SK-N-SH treated with all-trans-retinoic acid at 6 μM for 48 hours (cell line): ENCODE results near the gene RPS6KA2.

Source experiments
- ARNTL ChIP-seq: fragments of 450-650 bp; formaldehyde crosslinking; IDR thresholded peaks from 2 replicates; pipeline ENCODE4 v1.5.0; 2020; ENCODE audit warnings: low read depth, mild to moderate bottlenecking, moderate library complexity, borderline replicate concordance
- CSDC2 ChIP-seq: fragments of 250-450 bp; sonication (Bioruptor Pico); IDR thresholded peaks from 2 replicates; pipeline ENCODE4 v1.5.0; 2020; ENCODE audit warnings: mild to moderate bottlenecking, moderate library complexity
- CSRNP3 ChIP-seq: fragments of 250-450 bp; sonication (Bioruptor Pico); IDR thresholded peaks from 2 replicates; pipeline ENCODE4 v1.5.1; 2021; ENCODE audit warnings: mild to moderate bottlenecking, moderate library complexity
- PATZ1 ChIP-seq: fragments of 250-450 bp; sonication (Bioruptor Pico); IDR thresholded peaks from 2 replicates; pipeline ENCODE4 v1.8.0; 2020; ENCODE audit warnings: mild to moderate bottlenecking, moderate library complexity, borderline replicate concordance
- POU6F1 ChIP-seq: fragments of 250-450 bp; sonication (Bioruptor Pico); IDR thresholded peaks from 2 replicates; pipeline ENCODE4 v1.8.0; 2021; ENCODE audit warnings: low read depth, mild to moderate bottlenecking, moderate library complexity, borderline replicate concordance
- RARB ChIP-seq: fragments of 250-450 bp; sonication (Bioruptor Pico); IDR thresholded peaks from 2 replicates; pipeline ENCODE4 v1.8.0; 2021; ENCODE audit warnings: mild to moderate bottlenecking, moderate library complexity
- SNAI2 ChIP-seq: fragments of 250-450 bp; sonication (Bioruptor Pico); IDR thresholded peaks from 2 replicates; pipeline ENCODE4 v1.5.0; 2020; ENCODE audit warnings: mild to moderate bottlenecking, moderate library complexity
- TCF4 ChIP-seq: fragments of 250-450 bp; sonication (Bioruptor Pico); IDR thresholded peaks from 2 replicates; pipeline ENCODE4 v1.8.0; 2021; ENCODE audit warnings: mild to moderate bottlenecking, moderate library complexity, borderline replicate concordance
- ZC3H10 ChIP-seq: fragments of 250-450 bp; sonication (Bioruptor Pico); IDR thresholded peaks from 2 replicates; pipeline ENCODE4 v1.5.1; 2021; ENCODE audit warnings: mild to moderate bottlenecking, moderate library complexity
- ZFP3 ChIP-seq: fragments of 250-450 bp; sonication (Bioruptor Pico); IDR thresholded peaks from 2 replicates; pipeline ENCODE4 v1.5.0; 2020; ENCODE audit warnings: mild to moderate bottlenecking, moderate library complexity
- ZFP30 ChIP-seq: fragments of 450-650 bp; formaldehyde crosslinking; IDR thresholded peaks from 2 replicates; pipeline ENCODE4 v1.5.0; 2022; ENCODE audit warnings: mild to moderate bottlenecking, moderate library complexity
- ZNF565 ChIP-seq: fragments of 450-650 bp; formaldehyde crosslinking; conservative IDR thresholded peaks from 2 replicates; pipeline ENCODE4 v1.5.0; 2020; ENCODE audit warnings: low read depth, mild to moderate bottlenecking, moderate library complexity
- ZNF70 ChIP-seq: fragments of 450-650 bp; formaldehyde crosslinking; IDR thresholded peaks from 2 replicates; pipeline ENCODE4 v1.5.0; 2020; ENCODE audit warnings: mild to moderate bottlenecking, moderate library complexity
- ZNF8 ChIP-seq: fragments of 450-650 bp; formaldehyde crosslinking; IDR thresholded peaks from 2 replicates; pipeline ENCODE4 v1.5.0; 2020; ENCODE audit warnings: mild to moderate bottlenecking, moderate library complexity

- TF ChIP-seq RARB (CRISPR knock-in tag) (no peak), PATZ1 (CRISPR knock-in tag) (no peak), ZNF8 (CRISPR knock-in tag) (no peak), SNAI2 (no peak), ARNTL (CRISPR knock-in tag) (no peak), ZNF70 (CRISPR knock-in tag) (no peak), TCF4 (CRISPR knock-in tag) (no peak), ZC3H10 (no peak), ZNF565 (no peak), CSDC2 (CRISPR knock-in tag) (no peak), ZFP3 (no peak), CSRNP3 (CRISPR knock-in tag) (no peak), POU6F1 (CRISPR knock-in tag) (no peak), ZFP30 (no peak)
Observed at GRCh38 chr6:166556863-166557322, 70.2 kb downstream of the RPS6KA2 start.
